H1 (cell line): Measurements from ENCODE around the gene RECK.

Experiments used
- ATF2 ChIP-seq: IDR thresholded peaks from 2 replicates; pipeline ENCODE4 v1.6.1; 2012; ENCODE audit warnings: low read length, inconsistent platforms
- CTCF ChIP-seq, 3 experiments: IDR thresholded peaks; 1 replicate in 2 of 3; 2 replicates in 1 of 3; pipeline versions ENCODE4 v1.5.1 to v1.6.1; 2011; ENCODE audit warnings: low read length in 3 of 3, mild to moderate bottlenecking in 3 of 3, inconsistent platforms in 2 of 3, low read depth in 1 of 3, moderate library complexity in 1 of 3; ENCODE audit not compliant: insufficient read depth in 1 of 3; ENCODE audit errors: control extremely low read depth in 1 of 3
- EZH2 ChIP-seq: fragments of 200-600 bp; sonication (generic); IDR thresholded peaks from 2 replicates; pipeline ENCODE4 v1.7.1; 2012; ENCODE audit warnings: low read depth, mild to moderate bottlenecking, moderate library complexity, low read length, inconsistent platforms; ENCODE audit not compliant: severe bottlenecking
- JUN ChIP-seq: IDR thresholded peaks from 2 replicates; pipeline ENCODE4 v1.6.1; 2011; ENCODE audit warnings: low read depth, mild to moderate bottlenecking, improper control_type of control experiment, low read length
- JUND ChIP-seq: IDR thresholded peaks from 2 replicates; pipeline ENCODE4 v1.6.1; 2011; ENCODE audit warnings: mild to moderate bottlenecking, improper control_type of control experiment, low read length
- KDM1A ChIP-seq: fragments of 200-600, 300-600 bp; sonication (generic); IDR thresholded peaks from 2 replicates; pipeline ENCODE4 v1.7.1; 2016; ENCODE audit warnings: mild to moderate bottlenecking, low read length, borderline replicate concordance
- POLR2A ChIP-seq, 2 experiments: IDR thresholded peaks; 1 replicate in 1 of 2; 2 replicates in 1 of 2; pipeline ENCODE4 v1.6.1; 2011; ENCODE audit warnings: low read depth in 2 of 2, low read length in 2 of 2, mild to moderate bottlenecking in 2 of 2; ENCODE audit errors: control extremely low read depth in 1 of 2
- SIN3A ChIP-seq, 2 experiments: IDR thresholded peaks in 1 of 2; conservative IDR thresholded peaks in 1 of 2; 2 replicates each; pipeline ENCODE4 v1.6.1; 2011 to 2012; ENCODE audit warnings: low read length in 2 of 2, improper control_type of control experiment in 1 of 2, low read depth in 1 of 2, mild to moderate bottlenecking in 1 of 2
- TAF1 ChIP-seq: IDR thresholded peaks from 2 replicates; pipeline ENCODE4 v1.6.1; 2011; ENCODE audit warnings: mild to moderate bottlenecking, low read depth, low read length
- YY1 ChIP-seq: IDR thresholded peaks from 2 replicates; pipeline ENCODE4 v1.6.1; 2011; ENCODE audit warnings: low read depth, mild to moderate bottlenecking, low read length

GRCh38 chr9:36170531-36170930 is 133.8 kb downstream of the RECK start:
- TF ChIP-seq TAF1, result no peak
- no peak for TF ChIP-seq SIN3A (conservative IDR thresholded peaks at IDR 0.05 in 1 of 2, IDR thresholded peaks at IDR 0.05 in 1 of 2; ENCODE audit: low read depth in 1 of 2, low read length in 2 of 2)
- no peak for TF ChIP-seq JUN
- TF ChIP-seq CTCF (IDR thresholded peaks at IDR 0.05; ENCODE audit: control extremely low read depth in 1 of 3, insufficient read depth in 1 of 3, low read depth in 1 of 3, low read length in 3 of 3), result no peak
- no peak for TF ChIP-seq JUND
- TF ChIP-seq EZH2, result no peak
- TF ChIP-seq KDM1A, result no peak
- TF ChIP-seq POLR2A (IDR thresholded peaks at IDR 0.05; ENCODE audit: control extremely low read depth in 1 of 2, low read depth in 2 of 2, low read length in 2 of 2), result no peak
- TF ChIP-seq ATF2, result no peak
- no peak for TF ChIP-seq YY1
